Body of pancreas (tissue), 4 donors: ENCODE measurements around the gene TCF15. TPM values are rescaled to one million over a fixed set of nuclear protein-coding genes. Genes with fewer than 3 reads are reported as not detected.
A peak's percentile ranks its signal among the peaks of the same experiment; 100 is the strongest.

Experiments used
- ATAC-seq: fragments of 150-250 bp; one replicate; pipeline ENCODE4 v1.9.1; 2016
- DNase-seq, 4 donors: peaks; one replicate each; pipeline ENCODE4 v3.0.0-alpha.2; 2019
- H3K27ac ChIP-seq, 4 donors: fragments of 200-600 bp; sonication (generic); 1 replicate in 3 of 4; 2 replicates in 1 of 4; pipeline versions ENCODE4 v1.5.1 to v1.6.1; 2016 to 2019; ENCODE audit warnings: mild to moderate bottlenecking in 1 of 4, mixed read lengths in 1 of 4, moderate library complexity in 1 of 4
- H3K27me3 ChIP-seq, 2 donors: fragments of 200-600 bp; sonication (generic); one replicate each; pipeline ENCODE4 v1.6.0; 2016; ENCODE audit warnings: mild to moderate bottlenecking in 1 of 2
- H3K36me3 ChIP-seq, 2 donors: fragments of 200-600 bp; sonication (generic); replicated peaks in 1 of 2; 2 replicates each; pipeline ENCODE4 v1.5.1; 2016; ENCODE audit warnings: low read depth in 2 of 2; ENCODE audit not compliant: insufficient read depth in 1 of 2
- H3K4me1 ChIP-seq: fragments of 200-600 bp; sonication (generic); one replicate; pipeline ENCODE4 v1.6.0; 2016
- H3K4me3 ChIP-seq, 2 donors: fragments of 200-600 bp; sonication (generic); 1 replicate in 1 of 2; 2 replicates in 1 of 2; pipeline ENCODE4 v1.5.1; 2016 to 2019
- H3K9me3 ChIP-seq, 3 donors: fragments of 200-600 bp; sonication (generic); 1 replicate in 2 of 3; 2 replicates in 1 of 3; pipeline ENCODE4 v1.5.1; 2016
- POLR2A ChIP-seq, 3 donors: fragments of 450-650 bp; IDR thresholded peaks; one replicate each; pipeline ENCODE4 v1.6.1; 2016; ENCODE audit warnings: antibody characterized with exemption in 3 of 3, mild to moderate bottlenecking in 2 of 3
- WGBS, 2 donors: methylation state at CpG; one replicate each; pipeline ENCODE4 v1.1.5; 2017; 5-methylcytosine and 5-hydroxymethylcytosine counted together
- intact Hi-C: fragments of 100-400 bp; cut with DNase I; formaldehyde crosslinking; loops from one replicate; pipeline ENCODE4 v1.15.1; 2023
- total RNA-seq, 2 donors: library from RNA; depleted of rRNA; stranded (reverse); fragments of >200 nt; gene quantifications; one replicate each; pipeline ENCODE4 v1.1.0, GENCODE V29; 2016
- TF ChIP-seq, protein P1 (sequence below), 7 experiments: fragments of 450-650 bp in 4 of 7; fragments of 200-600 bp in 3 of 7; sonication (generic) in 3 of 7; IDR thresholded peaks; one replicate each; pipeline ENCODE4 v1.5.1; 2016 to 2019; ENCODE audit warnings: antibody characterized with exemption in 7 of 7

The TCF15 gene
- total RNA-seq, 2 donors from 2014 or later = not detected

DNA sequence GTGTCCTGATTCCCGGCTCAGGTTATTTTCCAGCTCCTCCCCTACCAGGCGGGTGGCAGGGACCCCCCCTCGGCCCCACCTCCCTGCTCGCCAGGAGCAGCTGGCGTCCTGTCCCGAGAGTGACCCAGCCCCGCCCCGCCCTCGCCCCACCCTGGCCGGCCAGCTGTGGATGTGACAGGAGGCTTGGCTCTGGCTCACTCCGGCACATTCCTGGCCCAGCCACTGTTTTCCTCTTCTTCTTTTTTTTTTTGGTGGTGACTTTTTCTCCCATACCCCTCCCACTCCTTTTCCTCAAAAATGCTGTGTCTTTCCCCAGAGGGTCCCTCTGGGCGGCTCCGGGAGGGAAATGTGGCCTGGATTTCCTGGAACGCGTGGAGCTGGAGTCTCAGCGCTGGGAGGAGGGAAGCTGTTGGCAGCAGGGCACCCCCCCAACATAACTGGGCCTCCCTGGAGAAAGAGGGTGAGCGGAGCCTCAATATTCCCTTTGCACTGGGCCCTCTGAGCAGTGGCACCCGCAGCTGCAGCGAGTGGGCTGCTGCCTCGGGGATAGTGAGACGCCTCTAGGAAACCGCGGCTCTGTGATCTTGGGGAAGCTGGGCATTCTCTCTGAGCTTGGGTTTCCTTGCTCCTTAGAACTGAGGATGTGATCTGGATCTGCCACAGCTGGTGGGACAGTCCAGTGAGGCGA lies 38.2 kb downstream of the TCF15 start:
- WGBS, 2 donors = 3 to 12% methylated on average over 17 to 24 of the region's 24 CpGs
- no peak overlapping the region for H3K4me3 ChIP-seq
- TF ChIP-seq, protein P1, sequence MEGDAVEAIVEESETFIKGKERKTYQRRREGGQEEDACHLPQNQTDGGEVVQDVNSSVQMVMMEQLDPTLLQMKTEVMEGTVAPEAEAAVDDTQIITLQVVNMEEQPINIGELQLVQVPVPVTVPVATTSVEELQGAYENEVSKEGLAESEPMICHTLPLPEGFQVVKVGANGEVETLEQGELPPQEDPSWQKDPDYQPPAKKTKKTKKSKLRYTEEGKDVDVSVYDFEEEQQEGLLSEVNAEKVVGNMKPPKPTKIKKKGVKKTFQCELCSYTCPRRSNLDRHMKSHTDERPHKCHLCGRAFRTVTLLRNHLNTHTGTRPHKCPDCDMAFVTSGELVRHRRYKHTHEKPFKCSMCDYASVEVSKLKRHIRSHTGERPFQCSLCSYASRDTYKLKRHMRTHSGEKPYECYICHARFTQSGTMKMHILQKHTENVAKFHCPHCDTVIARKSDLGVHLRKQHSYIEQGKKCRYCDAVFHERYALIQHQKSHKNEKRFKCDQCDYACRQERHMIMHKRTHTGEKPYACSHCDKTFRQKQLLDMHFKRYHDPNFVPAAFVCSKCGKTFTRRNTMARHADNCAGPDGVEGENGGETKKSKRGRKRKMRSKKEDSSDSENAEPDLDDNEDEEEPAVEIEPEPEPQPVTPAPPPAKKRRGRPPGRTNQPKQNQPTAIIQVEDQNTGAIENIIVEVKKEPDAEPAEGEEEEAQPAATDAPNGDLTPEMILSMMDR (IDR thresholded peaks at IDR 0.05) = no peak
- TF ChIP-seq POLR2A (IDR thresholded peaks at IDR 0.05) = no peak
- intact Hi-C loops = loop anchor here (10.0 kb wide), 1 partner anchor 163 kb away; no protein-coding TSS in a partner anchor
- peaks cover 0 to 5% of the 10 kb centered on the region in 2 donors for H3K27me3 ChIP-seq
- H3K9me3 ChIP-seq = no peaks in the 10 kb centered on the region
- peaks cover 12% of the 10 kb centered on the region for H3K4me1 ChIP-seq
- ATAC-seq (peak; percentile 50), DNase-seq (peak; percentile 29 to 51 (median 43))
- H3K27ac ChIP-seq = no peak overlapping the region
- H3K36me3 ChIP-seq = no peaks in the 10 kb centered on the region

DNA sequence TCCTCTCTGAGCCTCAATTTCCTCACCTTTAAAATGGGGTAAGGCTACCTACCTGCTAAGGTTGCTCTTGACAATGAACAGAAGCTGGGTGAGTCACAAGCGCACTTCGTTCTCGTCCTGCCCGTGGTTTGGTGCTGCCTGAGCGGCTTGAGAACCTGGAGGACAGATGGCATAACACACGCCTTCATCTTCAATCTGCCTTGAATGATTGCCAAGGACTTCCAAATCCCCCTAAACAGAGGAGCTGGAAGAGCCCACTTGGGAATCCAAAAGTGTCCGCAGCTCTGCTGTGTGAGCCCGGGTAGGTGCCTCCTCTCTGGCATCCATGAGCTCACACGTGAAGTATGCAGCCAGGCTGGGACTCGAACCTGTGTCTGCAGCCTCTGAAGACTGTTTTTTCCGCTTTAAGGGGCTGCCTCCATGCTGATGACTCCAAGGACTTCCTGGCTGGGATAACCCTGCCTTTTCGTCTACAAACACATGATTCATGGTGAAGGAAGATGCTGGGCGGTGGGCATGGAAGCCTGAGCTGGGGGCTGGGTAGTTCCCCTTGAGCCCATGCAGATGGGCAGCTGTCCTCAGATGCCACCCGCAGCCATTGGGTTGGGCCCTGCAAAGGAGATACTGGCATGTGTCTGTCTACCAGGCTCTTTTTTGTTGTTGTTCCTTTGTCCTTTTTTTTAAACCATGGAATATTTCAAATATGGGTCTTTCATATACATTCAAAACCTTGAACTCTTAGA lies 41.3 kb downstream of the TCF15 start:
- DNase-seq (no peak), ATAC-seq (no peak)
- Histone ChIP-seq H3K27ac (no peak overlapping the region), H3K27me3 (peaks cover 0 to 5% of the 10 kb centered on the region in 2 donors), H3K4me3 (no peak overlapping the region), H3K4me1 (peaks cover 12% of the 10 kb centered on the region), H3K9me3 (no peaks in the 10 kb centered on the region), H3K36me3 (no peaks in the 10 kb centered on the region)
- WGBS, 2 donors = 59 to 63% methylated on average over 10 to 14 of the region's 14 CpGs
- intact Hi-C loops = no loop called here
- TF ChIP-seq, protein P1 (IDR thresholded peaks at IDR 0.05) = no peak
- no peak for TF ChIP-seq POLR2A (IDR thresholded peaks at IDR 0.05)

DNA sequence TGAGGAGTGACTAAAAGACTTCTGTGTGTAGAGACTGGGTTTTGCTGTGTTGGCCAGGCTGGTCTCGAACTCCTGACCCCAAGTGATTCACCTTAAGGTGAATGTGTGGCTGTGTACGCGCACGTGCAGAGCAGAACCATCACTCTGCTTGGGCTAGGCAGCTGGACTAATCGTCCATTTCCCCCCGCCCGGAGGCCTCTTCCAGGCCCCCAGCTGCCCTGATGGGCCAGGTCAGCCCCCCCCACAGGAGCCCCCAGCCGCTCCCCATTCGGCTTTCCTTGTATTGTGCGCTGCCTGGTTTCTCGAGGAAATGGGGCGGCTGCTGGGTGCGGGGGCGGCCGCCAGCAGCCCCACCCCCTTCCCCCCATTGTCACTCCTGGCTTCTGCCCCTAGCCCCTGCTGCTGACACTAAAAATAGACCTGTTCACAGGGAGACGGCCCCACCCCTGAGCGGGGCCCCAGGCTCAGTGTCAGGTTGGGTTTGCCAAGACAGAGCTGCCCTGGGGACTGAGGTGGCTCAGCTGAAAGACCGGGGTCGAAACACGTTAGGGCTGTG lies 41.9 kb downstream of the TCF15 start:
- WGBS, 2 donors = 35 to 48% methylated on average over 7 to 19 of the region's 20 CpGs
- no peak for ATAC-seq
- TF ChIP-seq, protein P1 (IDR thresholded peaks at IDR 0.05) = no peak
- no peak for TF ChIP-seq POLR2A (IDR thresholded peaks at IDR 0.05)
- H3K27ac ChIP-seq = no peak overlapping the region
- no peaks in the 10 kb centered on the region for H3K9me3 ChIP-seq
- no peaks in the 10 kb centered on the region for H3K36me3 ChIP-seq
- intact Hi-C loops = no loop called here
- no peak for DNase-seq
- H3K27me3 ChIP-seq = peaks cover 0 to 5% of the 10 kb centered on the region in 2 donors
- H3K4me1 ChIP-seq = peaks cover 12% of the 10 kb centered on the region
- H3K4me3 ChIP-seq = no peak overlapping the region

DNA sequence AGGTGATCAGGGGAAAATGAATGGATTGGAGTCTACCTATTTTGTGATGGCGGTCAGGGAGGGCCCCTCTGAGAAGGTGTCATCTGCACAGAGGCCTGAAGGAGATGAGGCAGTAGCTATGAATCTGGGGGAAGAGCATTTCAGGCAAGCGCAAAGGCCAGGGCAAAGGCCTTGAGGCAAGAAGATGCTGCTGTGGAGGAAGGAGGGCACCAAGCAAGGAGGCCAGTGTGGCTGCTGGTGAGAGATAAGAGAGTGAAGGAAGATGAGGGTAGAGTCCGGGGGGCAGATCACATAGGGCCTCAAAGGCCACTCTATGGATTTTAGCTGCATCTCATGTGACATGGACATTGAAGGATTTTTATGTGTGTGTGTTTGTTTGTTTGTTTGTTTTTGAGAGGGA lies 45.9 kb downstream of the TCF15 start:
- Histone ChIP-seq H3K9me3 (no peaks in the 10 kb centered on the region), H3K27me3 (peaks cover 0 to 5% of the 10 kb centered on the region in 2 donors), H3K4me1 (no peaks in the 10 kb centered on the region), H3K36me3 (no peaks in the 10 kb centered on the region), H3K27ac (no peak overlapping the region), H3K4me3 (no peak overlapping the region)
- ATAC-seq (no peak), DNase-seq (no peak)
- 91 to 95% methylated on average over 3 of the region's 3 CpGs for WGBS, 2 donors
- intact Hi-C loops = no loop called here
- TF ChIP-seq, protein P1 (IDR thresholded peaks at IDR 0.05) = no peak
- TF ChIP-seq POLR2A (IDR thresholded peaks at IDR 0.05) = no peak
